Muscle layer of colon (tissue), 2 donors: ENCODE data around the gene PLPPR1.
"Not testable (repeated sequence)": the region's sequence is repeated elsewhere in the genome, so short reads cannot be mapped to it uniquely, and the experiment has no call there.

Experiments
- H3K27ac ChIP-seq: one replicate; pipeline ENCODE4 v1.7.0; 2013; ENCODE audit warnings: low read depth, mild to moderate bottlenecking, low read length, moderate library complexity
- H3K27me3 ChIP-seq, 2 donors: one replicate each; pipeline ENCODE4 v1.7.0; 2013; ENCODE audit warnings: low read length in 2 of 2, mild to moderate bottlenecking in 2 of 2; ENCODE audit not compliant: insufficient read depth in 2 of 2, control insufficient read depth in 1 of 2
- H3K36me3 ChIP-seq: one replicate; pipeline ENCODE4 v1.7.0; 2013; ENCODE audit warnings: mild to moderate bottlenecking, low read length; ENCODE audit not compliant: insufficient read depth
- H3K4me1 ChIP-seq: one replicate; pipeline ENCODE4 v1.7.0; 2013; ENCODE audit warnings: mild to moderate bottlenecking, low read length; ENCODE audit not compliant: insufficient read depth
- H3K4me3 ChIP-seq, 2 donors: one replicate each; pipeline ENCODE4 v1.7.0; 2013; ENCODE audit warnings: low read length in 2 of 2, low read depth in 1 of 2, mild to moderate bottlenecking in 1 of 2, moderate library complexity in 1 of 2
- H3K9ac ChIP-seq: one replicate; pipeline ENCODE4 v1.7.0; 2013; ENCODE audit warnings: low read length
- H3K9me3 ChIP-seq: one replicate; pipeline ENCODE4 v1.7.0; 2013; ENCODE audit warnings: mild to moderate bottlenecking, low read length
- donor health status: abdominal sarcoma.
- donor health status: Adenocarcinoma of cecum.

The PLPPR1 gene

GRCh38 chr9:101027236-101027635 lies 1.3 kb upstream of the PLPPR1 start:
- Histone ChIP-seq H3K4me1 (no peaks in the 10 kb centered on the region), H3K27me3 (peaks cover 6 to 26% of the 10 kb centered on the region in 2 donors), H3K36me3 (no peaks in the 10 kb centered on the region), H3K9me3 (no peaks in the 10 kb centered on the region), H3K9ac (no peak overlapping the region), H3K4me3 (no peak overlapping the region), H3K27ac (no peak overlapping the region)

DNA sequence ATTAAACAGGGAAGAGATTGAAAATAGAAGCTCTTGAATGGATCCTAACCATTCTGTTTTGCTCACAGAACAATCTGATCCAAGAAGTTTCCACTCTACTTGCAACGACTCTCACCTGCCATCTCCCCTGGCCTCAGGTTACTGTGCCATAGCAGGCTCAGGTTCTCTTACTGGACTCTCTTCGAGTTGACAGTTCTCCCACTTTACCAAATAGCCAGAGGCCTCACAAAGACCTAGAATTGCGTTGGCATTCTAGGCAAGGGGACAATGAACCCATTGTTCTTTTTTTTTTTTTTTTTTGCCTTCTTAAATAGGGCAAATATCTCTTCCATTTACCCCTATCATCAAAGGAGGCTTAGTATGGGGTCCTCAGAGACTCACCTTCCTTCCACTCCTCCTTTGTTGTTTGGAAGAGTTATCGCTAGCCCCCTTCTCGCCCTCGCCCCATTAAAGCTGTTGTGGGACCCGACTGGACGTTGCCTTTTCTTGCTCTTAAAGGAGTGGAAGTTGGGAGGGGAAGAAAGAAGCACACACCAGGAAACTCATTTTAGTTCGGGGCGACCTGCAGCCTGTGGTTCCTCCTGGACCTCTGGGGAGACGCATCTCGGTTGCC lies 688 bp upstream of the PLPPR1 start:
- H3K4me1 ChIP-seq, result no peaks in the 10 kb centered on the region
- H3K36me3 ChIP-seq, result no peaks in the 10 kb centered on the region
- no peak overlapping the region for H3K27ac ChIP-seq
- H3K27me3 ChIP-seq, result peaks cover 6 to 26% of the 10 kb centered on the region in 2 donors
- H3K4me3 ChIP-seq, result peak overlapping the region; percentile 0 to 23
- H3K9me3 ChIP-seq, result no peaks in the 10 kb centered on the region
- no peak overlapping the region for H3K9ac ChIP-seq

DNA sequence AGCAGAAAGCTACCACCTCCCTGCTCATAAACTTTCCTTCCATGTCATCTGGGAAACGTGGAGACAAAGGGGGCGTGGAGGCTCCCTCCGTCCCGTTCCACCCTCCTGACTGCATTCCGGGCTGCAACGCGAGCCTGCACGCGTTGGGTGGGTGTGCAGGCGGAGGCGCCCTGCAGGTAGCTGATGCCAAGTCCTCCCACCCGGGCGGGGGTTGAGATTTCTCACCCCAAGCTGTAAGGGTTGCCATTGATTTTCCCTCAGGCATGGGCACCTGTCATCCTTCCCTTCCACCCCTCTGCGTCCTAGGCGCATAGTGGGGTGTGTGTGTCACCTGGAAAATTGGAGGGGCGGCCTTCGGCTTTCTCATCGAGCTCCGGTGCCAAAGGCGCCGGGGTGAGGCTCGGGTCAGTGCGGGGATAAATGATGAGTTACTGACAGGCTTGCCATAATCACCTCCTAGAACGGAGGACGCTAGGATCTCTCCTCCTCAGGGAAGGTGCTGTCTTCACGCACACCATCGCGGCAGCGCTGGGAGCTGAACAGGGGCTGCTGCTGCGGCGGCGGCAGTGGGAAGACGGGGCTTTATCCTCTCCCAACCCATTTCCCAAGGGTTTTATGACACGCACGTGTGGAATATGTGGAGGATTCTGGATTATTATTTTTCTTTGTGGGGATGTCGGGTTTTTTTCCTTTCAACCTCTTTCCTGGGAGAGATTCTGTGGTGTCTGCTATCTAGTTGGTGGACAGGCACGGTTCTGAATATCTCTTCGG lies 973 bp downstream of the PLPPR1 start:
- no peak overlapping the region for H3K27ac ChIP-seq
- no peaks in the 10 kb centered on the region for H3K36me3 ChIP-seq
- H3K4me3 ChIP-seq, result no peak overlapping the region
- no peaks in the 10 kb centered on the region for H3K4me1 ChIP-seq
- H3K9me3 ChIP-seq, result no peaks in the 10 kb centered on the region
- H3K27me3 ChIP-seq, result peaks cover 6 to 26% of the 10 kb centered on the region in 2 donors
- no peak overlapping the region for H3K9ac ChIP-seq

- H3K9ac ChIP-seq, result no peak overlapping the region
- H3K4me3 ChIP-seq, result no peak overlapping the region
- H3K27me3 ChIP-seq, result peaks cover 6 to 26% of the 10 kb centered on the region in 2 donors
- no peak overlapping the region for H3K27ac ChIP-seq
- H3K4me1 ChIP-seq, result no peaks in the 10 kb centered on the region
- H3K9me3 ChIP-seq, result no peaks in the 10 kb centered on the region
- H3K36me3 ChIP-seq, result no peaks in the 10 kb centered on the region
Observed at GRCh38 chr9:101030086-101030391, 1.5 kb downstream of the PLPPR1 start.

DNA sequence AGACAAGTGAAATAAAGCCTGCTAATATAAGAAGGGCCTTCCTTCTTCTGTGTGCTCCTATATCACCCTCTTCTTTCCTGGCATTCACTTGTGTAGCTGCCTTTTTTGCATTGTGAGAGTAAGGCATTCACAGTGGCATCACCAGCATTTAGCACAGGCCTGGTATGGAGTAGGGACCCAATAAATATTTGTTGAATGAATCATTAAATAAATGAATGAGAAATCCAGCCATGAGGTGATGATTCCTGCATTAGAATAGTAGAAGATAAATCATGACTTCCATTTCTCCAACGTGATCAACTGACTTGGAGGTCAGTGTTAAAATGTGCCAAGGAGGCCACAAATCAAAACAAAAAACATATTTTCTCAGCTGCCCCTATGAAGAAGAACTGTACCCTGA lies 3.9 kb downstream of the PLPPR1 start:
- Histone ChIP-seq H3K27ac (no peak overlapping the region), H3K9ac (no peak overlapping the region), H3K4me1 (no peaks in the 10 kb centered on the region), H3K36me3 (no peaks in the 10 kb centered on the region), H3K27me3 (peaks cover 6 to 18% of the 10 kb centered on the region in 2 donors), H3K9me3 (no peaks in the 10 kb centered on the region), H3K4me3 (no peak overlapping the region)

DNA sequence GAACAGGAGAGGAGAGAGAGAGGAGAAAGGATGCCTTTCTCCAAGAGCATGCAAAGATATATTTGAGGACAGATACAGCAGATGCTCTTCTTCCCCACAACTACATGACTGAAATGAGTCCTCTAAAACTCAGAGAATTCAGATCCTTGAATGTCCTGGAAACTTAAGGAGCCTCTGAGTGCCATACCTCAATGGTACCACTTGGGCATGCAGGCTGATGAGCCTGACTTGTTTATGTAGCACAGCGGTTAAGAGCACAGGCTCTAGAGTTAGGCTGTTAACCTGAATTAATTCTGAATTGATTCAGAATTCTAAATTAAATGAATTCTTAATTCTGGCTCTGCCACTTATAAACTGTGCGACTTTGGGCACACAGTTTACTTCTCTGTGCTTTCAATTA lies 5.7 kb downstream of the PLPPR1 start:
- H3K4me3 ChIP-seq, result no peak overlapping the region
- no peaks in the 10 kb centered on the region for H3K36me3 ChIP-seq
- H3K27ac ChIP-seq, result no peak overlapping the region
- no peaks in the 10 kb centered on the region for H3K4me1 ChIP-seq
- H3K27me3 ChIP-seq, result peaks cover 5 to 6% of the 10 kb centered on the region in 2 donors
- no peaks in the 10 kb centered on the region for H3K9me3 ChIP-seq
- no peak overlapping the region for H3K9ac ChIP-seq

GRCh38 chr9:101035098-101035497 lies 6.6 kb downstream of the PLPPR1 start:
- no peaks in the 10 kb centered on the region for H3K4me1 ChIP-seq
- H3K9ac ChIP-seq, result no peak overlapping the region
- H3K4me3 ChIP-seq, result no peak overlapping the region
- H3K36me3 ChIP-seq, result no peaks in the 10 kb centered on the region
- H3K27ac ChIP-seq, result no peak overlapping the region
- H3K9me3 ChIP-seq, result no peaks in the 10 kb centered on the region
- H3K27me3 ChIP-seq, result peaks cover 0 to under 1% of the 10 kb centered on the region in 2 donors

DNA sequence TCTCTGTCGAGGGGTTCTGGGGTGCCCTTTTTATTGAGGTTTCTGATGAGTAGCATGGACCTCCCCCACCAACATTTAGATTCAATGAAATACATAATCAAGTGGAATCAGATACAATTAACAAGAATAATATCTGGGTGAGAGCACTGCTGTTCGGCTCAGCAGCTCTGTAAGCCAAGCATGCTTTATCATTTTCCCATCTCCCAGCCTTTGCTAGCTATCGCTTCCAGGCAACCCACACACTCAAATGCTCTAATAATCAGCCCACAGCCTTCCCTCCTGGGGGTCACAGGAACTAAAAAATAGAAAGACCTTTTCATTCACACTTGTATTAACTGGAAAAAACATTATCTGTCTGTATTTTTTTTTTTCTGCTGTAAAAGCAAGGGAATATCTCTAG lies 8.9 kb downstream of the PLPPR1 start:
- Histone ChIP-seq H3K27me3 (no peaks in the 10 kb centered on the region), H3K9ac (no peak overlapping the region), H3K36me3 (no peaks in the 10 kb centered on the region), H3K9me3 (no peaks in the 10 kb centered on the region), H3K4me3 (no peak overlapping the region), H3K27ac (no peak overlapping the region), H3K4me1 (no peaks in the 10 kb centered on the region)

- H3K4me1 ChIP-seq, result no peaks in the 10 kb centered on the region
- H3K27me3 ChIP-seq, result no peaks in the 10 kb centered on the region
- H3K27ac ChIP-seq, result no peak overlapping the region
- no peaks in the 10 kb centered on the region for H3K9me3 ChIP-seq
- no peaks in the 10 kb centered on the region for H3K36me3 ChIP-seq
- H3K4me3 ChIP-seq, result no peak overlapping the region
- H3K9ac ChIP-seq, result no peak overlapping the region
Observed at GRCh38 chr9:101038488-101038887, 10.0 kb downstream of the PLPPR1 start.

- not testable (repeated sequence) for H3K36me3 ChIP-seq, H3K9me3 ChIP-seq, H3K9ac ChIP-seq, H3K27ac ChIP-seq, H3K4me1 ChIP-seq, H3K27me3 ChIP-seq, H3K4me3 ChIP-seq
Observed at GRCh38 chr9:101039581-101039980, 11.1 kb downstream of the PLPPR1 start.

DNA sequence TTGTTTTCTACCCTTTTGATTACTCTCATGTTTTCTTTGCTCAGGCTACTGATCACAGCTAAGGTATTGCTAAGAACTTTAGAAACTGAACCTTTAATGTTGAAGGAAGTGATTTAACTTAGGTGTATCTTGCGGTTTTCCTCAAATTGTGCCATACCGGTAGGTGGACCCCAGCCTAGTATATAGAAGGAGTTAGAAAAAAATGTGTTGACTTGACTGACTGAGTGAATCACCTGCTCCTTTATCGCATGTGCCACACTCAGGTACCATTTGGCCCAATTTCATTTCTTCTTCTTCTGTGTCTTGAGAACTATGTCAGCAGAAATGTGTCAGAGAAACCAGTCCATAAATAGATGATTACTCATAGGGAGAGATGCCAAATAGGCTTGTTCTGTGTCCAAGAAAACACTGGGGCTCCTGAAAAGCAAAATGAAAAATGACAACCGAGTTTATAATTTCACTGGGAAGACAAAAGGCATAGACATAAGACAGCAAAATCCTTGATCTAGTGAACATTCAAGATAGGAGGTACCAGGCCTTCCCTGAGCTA lies 19.4 kb downstream of the PLPPR1 start:
- H3K4me3 ChIP-seq, result no peak overlapping the region
- no peaks in the 10 kb centered on the region for H3K36me3 ChIP-seq
- no peaks in the 10 kb centered on the region for H3K9me3 ChIP-seq
- no peak overlapping the region for H3K27ac ChIP-seq
- H3K4me1 ChIP-seq, result no peaks in the 10 kb centered on the region
- no peak overlapping the region for H3K9ac ChIP-seq
- no peaks in the 10 kb centered on the region for H3K27me3 ChIP-seq

DNA sequence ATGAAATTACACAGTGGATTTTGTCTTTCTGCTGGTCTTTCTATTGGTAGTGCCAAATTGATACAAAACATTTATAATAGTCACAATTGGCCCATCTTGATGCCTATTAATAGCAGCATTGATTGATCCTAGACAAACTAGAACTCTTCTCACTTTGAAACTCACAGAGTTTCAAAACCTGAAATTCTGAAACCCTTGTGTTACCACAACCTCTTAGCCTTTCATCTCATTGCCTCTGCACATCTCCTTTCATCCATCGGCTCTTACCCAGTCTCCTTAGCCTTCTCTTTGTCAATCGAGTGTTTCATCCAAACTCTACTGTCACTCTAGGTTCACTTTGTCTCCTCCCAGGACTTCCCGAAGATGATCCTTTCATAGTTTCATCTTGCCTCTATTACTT lies 22.1 kb downstream of the PLPPR1 start:
- H3K9me3 ChIP-seq, result no peaks in the 10 kb centered on the region
- no peaks in the 10 kb centered on the region for H3K27me3 ChIP-seq
- H3K36me3 ChIP-seq, result no peaks in the 10 kb centered on the region
- no peak overlapping the region for H3K4me3 ChIP-seq
- H3K9ac ChIP-seq, result no peak overlapping the region
- H3K27ac ChIP-seq, result no peak overlapping the region
- H3K4me1 ChIP-seq, result no peaks in the 10 kb centered on the region
